ENCODE results near the gene ALDH16A1.

Gene ALDH16A1

DNA sequence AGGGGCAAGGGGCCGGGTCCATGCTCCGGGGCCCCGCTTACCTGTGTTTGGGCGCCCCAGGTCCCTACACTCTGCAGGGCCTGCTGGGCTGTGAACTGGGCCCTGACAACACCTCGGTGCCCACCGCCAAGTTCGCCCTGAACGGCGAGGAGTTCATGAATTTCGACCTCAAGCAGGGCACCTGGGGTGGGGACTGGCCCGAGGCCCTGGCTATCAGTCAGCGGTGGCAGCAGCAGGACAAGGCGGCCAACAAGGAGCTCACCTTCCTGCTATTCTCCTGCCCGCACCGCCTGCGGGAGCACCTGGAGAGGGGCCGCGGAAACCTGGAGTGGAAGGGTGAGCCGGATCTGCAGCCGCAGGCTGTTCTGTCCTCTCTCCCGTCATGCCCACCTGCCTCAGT lies 61.1 kb downstream of the ALDH16A1 start:
- no peak for DNase-seq (ENCODE audit: low spot score)

DNA sequence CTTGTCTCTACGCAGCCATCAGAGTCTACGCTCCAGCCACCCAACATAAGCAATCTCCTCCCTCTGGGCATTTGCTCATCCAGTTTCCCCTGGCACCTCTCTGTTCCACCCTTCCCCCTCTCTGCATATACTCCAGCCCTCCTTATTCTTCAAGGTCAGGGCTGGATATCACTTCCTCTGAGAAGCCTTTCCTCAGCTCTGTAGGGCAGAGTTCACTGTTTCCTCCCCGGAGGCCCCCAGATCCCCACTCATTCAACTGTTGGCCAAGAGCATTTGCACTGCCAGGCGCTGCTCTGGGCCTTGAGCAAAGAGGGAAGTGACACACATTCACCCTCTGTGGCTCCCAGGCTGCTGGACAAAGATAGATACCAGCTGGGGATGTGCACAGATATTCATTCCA lies 62.7 kb downstream of the ALDH16A1 start:
- no peak for DNase-seq (ENCODE audit: low spot score)

DNA sequence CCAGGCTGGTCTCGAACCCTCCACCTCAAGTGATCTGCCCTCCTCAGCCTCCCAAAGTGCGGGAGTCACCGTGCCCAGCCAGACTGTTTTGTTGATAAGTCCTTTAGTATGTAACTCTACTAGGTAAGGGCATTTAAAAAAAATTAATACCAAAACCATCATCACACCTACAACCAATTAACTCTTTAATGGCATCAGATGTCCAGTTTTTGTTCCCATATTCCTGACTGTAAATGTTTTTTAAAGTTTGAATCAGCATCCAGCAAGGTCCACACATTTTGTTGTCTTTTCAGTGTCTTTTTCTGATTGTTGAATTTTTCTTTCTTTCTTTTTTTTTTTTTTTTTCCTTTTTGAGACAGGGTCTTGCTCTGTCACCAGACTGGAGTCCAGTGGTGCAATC lies 65.0 kb downstream of the ALDH16A1 start:
- DNase-seq (ENCODE audit: low spot score), result no peak
